NB4 (cell line): ENCODE data around the gene TGIF1.

ENCODE experiments used
- DNase-seq: peaks from one replicate; pipeline ENCODE4 v3.0.0; 2010; ENCODE audit warnings: low read depth
- H3K4me3 ChIP-seq: one replicate; pipeline ENCODE4 v1.5.1; 2011; ENCODE audit warnings: mild to moderate bottlenecking, low read depth, low read length, moderate library complexity
- MYC ChIP-seq: IDR thresholded peaks from 2 replicates; pipeline ENCODE4 v1.6.1; 2011; ENCODE audit warnings: low read depth, low read length
- POLR2A ChIP-seq: IDR thresholded peaks from 2 replicates; pipeline ENCODE4 v1.6.1; 2011; ENCODE audit warnings: mild to moderate bottlenecking; ENCODE audit not compliant: insufficient read length; ENCODE audit errors: extremely low read depth
- TF ChIP-seq, protein P1 (sequence below): IDR thresholded peaks from one replicate; pipeline ENCODE4 v1.5.1; 2012; ENCODE audit warnings: low read depth, low read length
- TF ChIP-seq, protein P2 (sequence below): IDR thresholded peaks from 2 replicates; pipeline ENCODE4 v1.6.1; 2011; ENCODE audit warnings: low read depth, low read length

The TGIF1 gene

DNA sequence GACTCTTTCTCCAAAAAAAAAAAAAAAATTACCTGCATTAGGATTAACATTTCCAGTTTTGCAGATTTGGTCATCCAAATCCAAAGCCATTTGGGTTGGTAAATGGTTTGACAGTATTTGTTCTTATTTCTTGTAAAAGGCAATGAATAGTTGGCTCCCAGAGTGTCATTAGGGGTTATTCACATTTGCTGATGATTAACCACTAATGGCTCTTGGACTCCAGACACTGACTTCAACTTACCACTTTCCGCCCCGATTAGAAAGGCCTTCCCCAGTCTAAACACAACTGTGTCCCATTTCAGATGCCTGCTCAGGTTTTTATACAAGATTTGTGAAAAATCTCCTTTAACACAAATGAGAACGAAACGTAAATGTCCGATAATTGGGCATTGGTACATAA lies 9.6 kb upstream of the TGIF1 start:
- no peak for TF ChIP-seq MYC
- TF ChIP-seq, protein P1, sequence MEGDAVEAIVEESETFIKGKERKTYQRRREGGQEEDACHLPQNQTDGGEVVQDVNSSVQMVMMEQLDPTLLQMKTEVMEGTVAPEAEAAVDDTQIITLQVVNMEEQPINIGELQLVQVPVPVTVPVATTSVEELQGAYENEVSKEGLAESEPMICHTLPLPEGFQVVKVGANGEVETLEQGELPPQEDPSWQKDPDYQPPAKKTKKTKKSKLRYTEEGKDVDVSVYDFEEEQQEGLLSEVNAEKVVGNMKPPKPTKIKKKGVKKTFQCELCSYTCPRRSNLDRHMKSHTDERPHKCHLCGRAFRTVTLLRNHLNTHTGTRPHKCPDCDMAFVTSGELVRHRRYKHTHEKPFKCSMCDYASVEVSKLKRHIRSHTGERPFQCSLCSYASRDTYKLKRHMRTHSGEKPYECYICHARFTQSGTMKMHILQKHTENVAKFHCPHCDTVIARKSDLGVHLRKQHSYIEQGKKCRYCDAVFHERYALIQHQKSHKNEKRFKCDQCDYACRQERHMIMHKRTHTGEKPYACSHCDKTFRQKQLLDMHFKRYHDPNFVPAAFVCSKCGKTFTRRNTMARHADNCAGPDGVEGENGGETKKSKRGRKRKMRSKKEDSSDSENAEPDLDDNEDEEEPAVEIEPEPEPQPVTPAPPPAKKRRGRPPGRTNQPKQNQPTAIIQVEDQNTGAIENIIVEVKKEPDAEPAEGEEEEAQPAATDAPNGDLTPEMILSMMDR, result no peak
- TF ChIP-seq, protein P2, sequence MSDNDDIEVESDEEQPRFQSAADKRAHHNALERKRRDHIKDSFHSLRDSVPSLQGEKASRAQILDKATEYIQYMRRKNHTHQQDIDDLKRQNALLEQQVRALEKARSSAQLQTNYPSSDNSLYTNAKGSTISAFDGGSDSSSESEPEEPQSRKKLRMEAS, result no peak
- no peak for TF ChIP-seq POLR2A
- no peak for DNase-seq
- H3K4me3 ChIP-seq, result no peak overlapping the region

DNA sequence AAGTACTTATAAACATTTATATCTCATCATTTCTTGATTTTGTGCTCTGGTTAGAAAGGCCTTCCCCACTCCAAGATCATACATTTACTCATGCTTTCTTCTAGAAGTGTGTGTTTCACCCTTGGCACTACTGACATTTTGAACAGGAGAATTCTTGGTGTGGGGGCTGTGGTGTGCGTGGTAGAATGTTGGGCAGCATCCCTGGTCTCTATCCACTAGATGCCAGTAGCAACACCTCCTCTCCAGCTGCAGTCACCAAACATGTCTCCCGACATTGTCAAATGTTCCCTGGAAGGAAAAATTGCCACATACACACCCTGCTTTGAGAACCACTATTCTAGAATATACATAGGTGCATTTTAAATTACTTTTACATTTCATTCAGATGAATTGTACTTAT lies 8.7 kb upstream of the TGIF1 start:
- TF ChIP-seq, protein P1, result peak; percentile 27
- TF ChIP-seq MYC (no peak), POLR2A (no peak)
- TF ChIP-seq, protein P2, result no peak
- peak; percentile 51 for DNase-seq
- no peak overlapping the region for H3K4me3 ChIP-seq

DNA sequence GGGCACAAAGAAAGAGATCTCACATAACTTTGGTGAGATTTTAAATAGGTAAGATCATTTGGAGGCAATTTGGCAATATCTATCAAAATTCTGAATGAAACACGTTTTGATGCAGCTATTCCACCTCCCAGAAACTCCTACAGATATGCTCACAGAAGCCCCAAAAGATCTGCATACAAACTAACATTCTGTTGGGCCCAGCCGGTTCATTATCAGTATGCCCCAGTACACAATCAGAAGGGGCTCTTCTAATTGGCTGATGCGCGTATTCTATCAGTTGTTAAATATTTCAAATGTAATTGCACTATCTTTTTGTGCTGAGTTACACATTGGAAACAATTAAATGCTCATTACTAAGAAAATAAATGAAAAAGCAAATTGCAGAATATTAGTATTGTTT lies 7.1 kb upstream of the TGIF1 start:
- TF ChIP-seq, protein P1, result no peak
- no peak for DNase-seq
- H3K4me3 ChIP-seq, result no peak overlapping the region

DNA sequence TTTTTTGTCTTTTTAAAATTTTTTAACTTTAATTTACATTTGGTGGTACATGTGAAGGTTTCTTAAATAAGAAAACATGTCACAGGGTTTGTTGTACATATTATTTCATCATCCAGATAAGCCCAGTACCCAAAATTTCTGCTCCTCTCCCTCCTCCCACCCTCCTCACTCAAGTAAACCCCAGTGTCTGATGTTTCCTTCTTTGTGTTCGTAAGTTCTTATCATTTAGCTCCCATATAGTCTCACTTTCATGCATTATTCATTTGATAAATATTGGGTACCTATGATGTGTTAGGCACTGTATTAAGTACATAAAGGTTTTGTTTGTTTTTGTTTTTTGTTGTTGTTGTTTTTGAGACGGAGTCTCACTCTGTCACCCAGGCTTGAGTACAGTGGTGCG lies 5.7 kb upstream of the TGIF1 start:
- no peak overlapping the region for H3K4me3 ChIP-seq
- no peak for DNase-seq
- TF ChIP-seq, protein P1, result no peak
- TF ChIP-seq POLR2A, result no peak

DNA sequence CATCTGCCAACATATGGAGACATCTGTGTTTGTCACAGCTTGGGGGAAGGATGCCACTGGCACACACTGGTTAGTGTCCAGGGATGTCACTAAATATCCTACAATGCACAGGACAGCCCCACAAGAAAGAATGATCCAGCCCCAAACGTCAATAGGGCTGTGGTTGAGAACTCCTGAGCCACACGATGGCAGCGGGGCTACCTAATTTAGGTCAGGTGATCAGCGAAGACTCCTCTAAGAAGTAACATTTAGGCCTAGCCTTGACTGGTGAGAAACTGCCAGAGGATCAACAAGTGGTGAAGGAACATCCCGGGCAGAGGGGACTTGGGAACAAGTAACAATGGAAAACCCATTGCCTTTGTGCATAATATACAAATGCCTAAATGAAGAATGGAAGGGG lies 5.0 kb upstream of the TGIF1 start:
- TF ChIP-seq, protein P1, result no peak
- TF ChIP-seq MYC (no peak), POLR2A (no peak)
- TF ChIP-seq, protein P2, result no peak
- no peak for DNase-seq
- H3K4me3 ChIP-seq, result no peak overlapping the region

DNA sequence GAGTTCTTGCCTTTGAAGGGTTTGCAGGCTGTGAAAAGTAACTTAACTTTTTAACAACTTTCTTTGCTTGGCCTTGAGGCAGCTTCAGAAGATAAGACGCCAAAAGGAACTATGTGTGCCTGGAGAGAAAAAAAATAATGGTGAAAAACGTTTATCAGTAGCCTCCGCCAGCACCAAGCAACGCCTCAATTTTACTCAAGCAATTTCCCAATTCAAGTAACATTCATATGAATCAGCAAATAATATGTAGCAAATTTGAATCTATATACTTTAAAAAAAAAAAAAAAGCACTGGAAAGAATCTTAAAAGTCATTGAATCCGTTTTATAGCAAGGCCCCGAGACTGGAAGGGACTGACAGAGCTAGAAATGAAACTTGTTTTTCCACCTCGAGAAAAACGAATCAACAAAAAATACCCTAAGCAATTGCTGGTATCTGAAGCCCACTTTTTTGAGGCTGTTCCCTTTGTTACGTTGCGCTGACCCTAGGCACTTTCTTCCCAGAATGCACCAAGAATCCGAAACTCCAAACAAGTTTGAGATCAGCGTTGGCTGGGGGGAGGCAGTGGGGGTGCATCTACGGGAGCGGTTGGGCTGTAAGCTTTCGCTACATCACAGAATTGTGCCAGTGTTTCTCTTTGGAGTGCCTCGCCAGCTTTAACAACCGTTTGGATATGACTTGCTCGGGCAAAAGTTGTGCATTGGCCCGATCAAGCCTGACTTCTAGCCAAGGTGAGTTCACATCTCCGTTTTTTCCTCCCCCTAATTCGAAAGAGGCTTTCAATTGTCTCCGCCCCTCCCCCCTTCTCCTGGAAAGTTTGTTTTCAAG lies 2.7 kb upstream of the TGIF1 start:
- TF ChIP-seq POLR2A (no peak), MYC (no peak)
- TF ChIP-seq, protein P1, result no peak
- TF ChIP-seq, protein P2, result no peak
- peak; percentile 81 for DNase-seq
- H3K4me3 ChIP-seq, result peak overlapping the region; percentile 84
